AG09309 (cell line): ENCODE measurements around the gene CREG2.

Experiments used
- DNase-seq: peaks from one replicate; pipeline ENCODE4 v3.0.0-alpha.2; 2010; ENCODE audit warnings: low read depth
- H3K4me3 ChIP-seq: 2 replicates; pipeline ENCODE4 v1.5.1; 2011; ENCODE audit warnings: mild to moderate bottlenecking, low read depth, low read length, moderate library complexity; ENCODE audit not compliant: control insufficient read depth
- TF ChIP-seq, protein P1 (sequence below): IDR thresholded peaks from 2 replicates; pipeline ENCODE4 v1.5.1; 2011; ENCODE audit warnings: mild to moderate bottlenecking, low read depth, low read length, inconsistent platforms; ENCODE audit not compliant: insufficient read depth, control insufficient read depth; ENCODE audit errors: missing control alignments

The CREG2 gene

DNA sequence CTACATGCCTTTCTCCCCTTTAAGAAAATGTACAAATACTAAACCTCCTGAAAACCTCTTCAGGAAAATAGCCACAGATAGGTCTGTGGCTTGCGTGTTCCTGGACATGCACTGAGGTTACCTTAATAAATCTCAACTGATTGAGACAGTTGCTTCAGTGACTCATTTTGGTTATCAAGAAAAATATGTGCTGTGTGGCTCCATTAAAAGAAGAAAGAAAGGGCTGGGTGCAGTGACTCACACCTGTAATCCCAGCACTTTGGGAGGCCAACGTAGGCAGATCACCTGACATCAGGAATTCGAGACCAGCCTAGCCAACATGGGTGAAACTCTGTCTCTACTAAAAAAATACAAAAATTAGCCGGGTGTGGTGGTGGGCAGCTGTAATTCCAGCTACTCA, 27.1 kb downstream of the CREG2 start:
- TF ChIP-seq, protein P1, sequence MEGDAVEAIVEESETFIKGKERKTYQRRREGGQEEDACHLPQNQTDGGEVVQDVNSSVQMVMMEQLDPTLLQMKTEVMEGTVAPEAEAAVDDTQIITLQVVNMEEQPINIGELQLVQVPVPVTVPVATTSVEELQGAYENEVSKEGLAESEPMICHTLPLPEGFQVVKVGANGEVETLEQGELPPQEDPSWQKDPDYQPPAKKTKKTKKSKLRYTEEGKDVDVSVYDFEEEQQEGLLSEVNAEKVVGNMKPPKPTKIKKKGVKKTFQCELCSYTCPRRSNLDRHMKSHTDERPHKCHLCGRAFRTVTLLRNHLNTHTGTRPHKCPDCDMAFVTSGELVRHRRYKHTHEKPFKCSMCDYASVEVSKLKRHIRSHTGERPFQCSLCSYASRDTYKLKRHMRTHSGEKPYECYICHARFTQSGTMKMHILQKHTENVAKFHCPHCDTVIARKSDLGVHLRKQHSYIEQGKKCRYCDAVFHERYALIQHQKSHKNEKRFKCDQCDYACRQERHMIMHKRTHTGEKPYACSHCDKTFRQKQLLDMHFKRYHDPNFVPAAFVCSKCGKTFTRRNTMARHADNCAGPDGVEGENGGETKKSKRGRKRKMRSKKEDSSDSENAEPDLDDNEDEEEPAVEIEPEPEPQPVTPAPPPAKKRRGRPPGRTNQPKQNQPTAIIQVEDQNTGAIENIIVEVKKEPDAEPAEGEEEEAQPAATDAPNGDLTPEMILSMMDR: no peak
- H3K4me3 ChIP-seq: no peak overlapping the region

DNA sequence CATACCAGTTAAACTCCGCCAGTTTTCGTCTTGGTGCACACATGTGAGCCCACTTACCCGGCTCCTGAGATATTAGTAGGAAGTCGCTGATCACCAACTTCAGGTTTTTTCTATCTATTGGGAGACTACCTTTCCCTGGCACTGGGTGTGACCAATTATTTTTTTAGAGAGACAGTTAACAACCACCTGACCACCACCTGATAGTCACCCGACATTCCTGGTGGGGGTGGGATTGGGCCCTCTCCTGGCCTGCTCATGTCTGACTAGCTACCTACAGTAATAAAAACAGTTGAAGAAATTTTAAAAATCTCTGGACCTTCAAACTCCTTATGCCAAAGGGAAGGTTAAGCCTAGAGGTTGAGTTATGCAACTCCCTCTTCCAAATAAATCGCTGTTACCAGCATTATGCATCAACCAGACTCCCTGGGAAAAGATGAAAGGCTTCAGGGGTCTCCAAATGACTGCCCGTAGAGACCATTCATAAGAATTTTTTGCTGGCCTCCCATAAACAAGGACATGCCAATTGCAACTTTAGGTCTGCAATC, 27.8 kb downstream of the CREG2 start:
- no peak overlapping the region for H3K4me3 ChIP-seq
- TF ChIP-seq, protein P1: no peak
- DNase-seq: no peak

More for the DNA sequence above, 27.1 kb downstream of the CREG2 start:
- DNase-seq: no peak

DNA sequence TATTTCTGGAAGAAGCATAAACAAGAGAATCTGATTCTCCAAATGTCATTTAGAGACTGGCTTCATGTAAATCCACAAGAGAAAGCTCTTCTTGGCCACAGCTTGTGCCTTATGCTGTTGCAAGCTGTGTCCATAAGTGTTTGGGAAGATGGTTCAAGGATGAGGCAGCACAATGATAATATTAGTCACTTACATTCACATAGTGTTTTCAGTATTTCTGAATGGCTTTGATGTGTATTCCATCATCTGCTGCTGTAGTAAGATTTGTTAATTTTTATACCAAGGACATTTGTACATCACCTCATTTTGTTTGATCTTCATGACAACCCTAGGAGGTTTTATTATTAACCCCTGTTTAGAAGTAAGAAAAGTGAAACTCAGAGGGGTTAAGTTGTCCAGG, 29.9 kb downstream of the CREG2 start:
- no peak for DNase-seq
- no peak overlapping the region for H3K4me3 ChIP-seq
- TF ChIP-seq, protein P1: no peak

DNA sequence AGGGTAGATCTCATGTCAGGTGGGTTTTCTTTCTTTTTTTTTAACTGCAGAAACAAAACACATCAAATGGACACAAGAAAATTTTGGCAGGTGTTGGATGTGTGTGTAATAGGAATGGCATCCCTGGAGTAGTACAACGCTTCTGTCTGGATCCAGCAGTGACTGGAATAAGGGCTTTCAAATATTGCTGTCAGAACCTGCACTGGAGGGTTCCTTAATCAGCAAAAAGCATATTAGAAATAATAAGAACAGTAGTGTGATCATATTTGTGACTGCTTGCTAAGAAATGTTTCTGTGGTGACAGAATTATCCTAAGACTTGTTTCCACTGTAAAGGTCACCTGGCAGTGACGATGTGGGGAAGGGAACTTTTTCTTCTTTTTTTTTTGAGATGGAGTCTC, 30.8 kb downstream of the CREG2 start:
- no peak overlapping the region for H3K4me3 ChIP-seq
- DNase-seq: no peak
- TF ChIP-seq, protein P1: no peak

DNA sequence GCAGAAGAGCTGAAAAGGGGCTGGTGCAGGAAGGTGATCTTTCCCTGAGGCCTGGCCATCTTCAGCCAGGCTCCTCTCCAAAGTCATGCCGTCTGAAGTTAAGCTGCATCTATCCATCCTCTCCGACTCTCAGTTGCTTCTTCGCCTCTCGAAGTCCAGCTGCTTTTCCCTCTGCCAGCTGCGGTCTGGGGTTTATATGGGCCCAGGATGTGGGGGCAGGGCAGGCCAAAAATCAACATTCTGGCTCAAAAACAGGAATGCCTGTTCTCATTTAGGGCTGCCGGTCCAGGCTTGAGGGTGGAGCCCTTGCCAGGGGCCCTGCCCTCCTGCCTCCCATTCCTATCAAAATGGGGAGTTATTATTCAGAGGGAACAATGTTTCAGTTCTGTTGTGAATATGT, 31.2 kb downstream of the CREG2 start:
- DNase-seq: no peak
- no peak overlapping the region for H3K4me3 ChIP-seq
- TF ChIP-seq, protein P1: no peak

DNA sequence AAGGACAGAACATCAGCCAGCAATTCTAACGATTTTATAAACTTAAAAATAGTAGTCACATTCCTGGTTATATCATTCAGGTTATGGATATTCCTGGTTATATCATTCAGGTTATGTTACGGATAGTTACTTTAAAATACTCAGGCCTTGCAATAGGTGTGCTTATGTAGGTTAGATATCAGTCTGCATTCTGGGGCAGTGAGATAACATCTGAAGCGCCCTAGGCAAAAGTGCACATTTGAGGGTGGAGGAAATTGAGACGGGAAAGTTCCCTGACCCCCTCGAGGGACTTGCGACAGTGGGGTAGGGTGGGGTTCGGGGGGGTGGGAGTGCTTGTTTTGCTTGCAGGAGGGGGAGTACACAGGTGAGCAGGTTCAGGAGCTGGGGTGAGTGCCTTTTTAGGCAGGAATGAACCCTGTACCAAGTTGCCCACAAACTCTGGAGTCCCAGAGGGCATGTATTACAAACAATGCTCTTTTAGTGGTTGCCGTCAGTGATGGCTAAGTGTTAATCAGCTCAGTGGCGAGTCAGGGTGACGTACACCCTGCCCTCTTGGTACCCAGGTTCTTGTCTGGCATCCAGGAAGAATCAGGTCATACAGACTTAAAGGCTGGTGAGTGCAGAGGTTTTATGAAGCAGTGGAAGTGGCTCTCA, 31.8 kb downstream of the CREG2 start:
- no peak for DNase-seq
- H3K4me3 ChIP-seq: no peak overlapping the region
- TF ChIP-seq, protein P1: no peak
